ENCODE data around the gene DYDC1. TPM values are rescaled to one million over a fixed set of nuclear protein-coding genes. Genes with fewer than 3 reads are reported as not detected.

Gene DYDC1
- total RNA-seq, 1 experiment from 2014 or later = not detected

DNA sequence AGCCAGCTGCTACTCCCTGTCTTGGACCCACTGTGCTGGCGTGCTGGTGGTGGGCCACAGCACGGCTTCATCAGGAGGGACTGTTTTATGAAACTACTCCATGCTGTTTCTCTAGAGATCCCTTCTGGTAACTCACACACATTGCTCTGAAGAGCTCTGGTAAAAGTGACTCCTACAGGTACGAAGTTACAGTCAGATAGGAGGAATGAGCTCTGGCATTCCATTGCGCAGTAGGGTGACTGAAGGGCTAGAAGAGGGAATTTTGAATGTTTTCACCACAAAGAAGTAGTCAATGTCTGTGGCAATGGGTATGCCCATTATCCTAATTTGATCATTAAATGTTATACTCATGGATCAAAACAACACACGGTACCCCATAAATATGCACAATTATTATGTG is 67.7 kb downstream of the DYDC1 start:
- H3K27ac ChIP-seq (ENCODE audit: low read length) = no peak overlapping the region
- H3K4me2 ChIP-seq (ENCODE audit: low read depth, low read length, poor library complexity, severe bottlenecking) = peak overlapping the region; percentile 16
- no peak for DNase-seq
- no peaks in the 10 kb centered on the region for H3K27me3 ChIP-seq (ENCODE audit: low read length)
- peaks cover 16% of the 10 kb centered on the region for H3K4me1 ChIP-seq (ENCODE audit: low read length)
- H3K9ac ChIP-seq (ENCODE audit: low read length) = no peak overlapping the region
- no peak overlapping the region for H3K4me3 ChIP-seq (ENCODE audit: low read length)
- H3K79me2 ChIP-seq (ENCODE audit: low read length) = no peaks in the 10 kb centered on the region
- no peak overlapping the region for H2AFZ ChIP-seq (ENCODE audit: low read length)
- no peaks in the 10 kb centered on the region for H3K9me2 ChIP-seq (replicated peaks; ENCODE audit: insufficient read depth, low read length)
- no peaks in the 10 kb centered on the region for H4K20me1 ChIP-seq (ENCODE audit: insufficient read depth, low read depth, low read length)
- no peaks in the 10 kb centered on the region for H3K36me3 ChIP-seq (ENCODE audit: insufficient read depth, low read length)
- H3K9me3 ChIP-seq (ENCODE audit: low read length) = no peaks in the 10 kb centered on the region

Other genes with a start within 250 kb of the DYDC1 start
- not detected in 2 replicates for gene PLAC9, start 224.0 kb downstream of the DYDC1 start, total RNA-seq (2014; rRNA removed; shearing (Covaris generic); ENCODE audit: low replicate concordance)
- gene ANXA11, start 151.2 kb downstream of the DYDC1 start, total RNA-seq (2014; rRNA removed; shearing (Covaris generic); ENCODE audit: low replicate concordance) = 56.0 and 88.2 TPM in 2 replicates
- gene MAT1A, start 67.1 kb downstream of the DYDC1 start, total RNA-seq (2014; rRNA removed; shearing (Covaris generic); ENCODE audit: low replicate concordance) = not detected in 2 replicates
- gene DYDC2, start within 50 bp of the DYDC1 start, total RNA-seq (2014; rRNA removed; shearing (Covaris generic); ENCODE audit: low replicate concordance) = 0.37 TPM in 1 of 2 replicates, not detected in the other
- 1.7 and 7.2 TPM in 2 replicates for gene PRXL2A, start 51.8 kb upstream of the DYDC1 start, total RNA-seq (2014; rRNA removed; shearing (Covaris generic); ENCODE audit: low replicate concordance)
- gene TSPAN14, start 97.6 kb upstream of the DYDC1 start, total RNA-seq (2014; rRNA removed; shearing (Covaris generic); ENCODE audit: low replicate concordance) = 3.4 TPM in 2 replicates
- gene SH2D4B, start 181.1 kb upstream of the DYDC1 start, total RNA-seq (2014; rRNA removed; shearing (Covaris generic); ENCODE audit: low replicate concordance) = 0.07 TPM in 1 of 2 replicates, not detected in the other

Data from Karpas-422 (cell line).